Measurements from ENCODE around the gene RFX4.

DNA sequence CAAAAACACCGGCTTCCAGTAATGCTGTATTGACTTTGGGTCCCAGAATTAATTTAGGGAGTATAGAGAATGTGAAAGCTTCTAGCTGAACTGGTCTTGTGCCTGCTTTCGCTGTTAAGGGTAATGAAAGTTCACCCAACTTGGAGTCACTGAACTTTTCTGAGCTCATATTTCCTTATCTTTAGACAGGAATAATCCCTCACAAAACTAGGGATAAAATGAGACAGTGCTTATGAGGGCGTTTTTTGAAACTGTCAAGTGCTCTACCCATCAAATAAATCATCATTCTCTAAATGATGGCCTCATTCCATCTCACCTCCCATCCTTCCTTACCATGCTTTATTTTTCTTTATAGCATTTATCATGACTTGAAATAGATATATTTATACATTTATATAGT lies 74.7 kb downstream of the RFX4 start:
- no peak for TF ChIP-seq ESRRA (IDR thresholded peaks at IDR 0.05; ENCODE audit: borderline replicate concordance, low read length)
- TF ChIP-seq, protein P1, sequence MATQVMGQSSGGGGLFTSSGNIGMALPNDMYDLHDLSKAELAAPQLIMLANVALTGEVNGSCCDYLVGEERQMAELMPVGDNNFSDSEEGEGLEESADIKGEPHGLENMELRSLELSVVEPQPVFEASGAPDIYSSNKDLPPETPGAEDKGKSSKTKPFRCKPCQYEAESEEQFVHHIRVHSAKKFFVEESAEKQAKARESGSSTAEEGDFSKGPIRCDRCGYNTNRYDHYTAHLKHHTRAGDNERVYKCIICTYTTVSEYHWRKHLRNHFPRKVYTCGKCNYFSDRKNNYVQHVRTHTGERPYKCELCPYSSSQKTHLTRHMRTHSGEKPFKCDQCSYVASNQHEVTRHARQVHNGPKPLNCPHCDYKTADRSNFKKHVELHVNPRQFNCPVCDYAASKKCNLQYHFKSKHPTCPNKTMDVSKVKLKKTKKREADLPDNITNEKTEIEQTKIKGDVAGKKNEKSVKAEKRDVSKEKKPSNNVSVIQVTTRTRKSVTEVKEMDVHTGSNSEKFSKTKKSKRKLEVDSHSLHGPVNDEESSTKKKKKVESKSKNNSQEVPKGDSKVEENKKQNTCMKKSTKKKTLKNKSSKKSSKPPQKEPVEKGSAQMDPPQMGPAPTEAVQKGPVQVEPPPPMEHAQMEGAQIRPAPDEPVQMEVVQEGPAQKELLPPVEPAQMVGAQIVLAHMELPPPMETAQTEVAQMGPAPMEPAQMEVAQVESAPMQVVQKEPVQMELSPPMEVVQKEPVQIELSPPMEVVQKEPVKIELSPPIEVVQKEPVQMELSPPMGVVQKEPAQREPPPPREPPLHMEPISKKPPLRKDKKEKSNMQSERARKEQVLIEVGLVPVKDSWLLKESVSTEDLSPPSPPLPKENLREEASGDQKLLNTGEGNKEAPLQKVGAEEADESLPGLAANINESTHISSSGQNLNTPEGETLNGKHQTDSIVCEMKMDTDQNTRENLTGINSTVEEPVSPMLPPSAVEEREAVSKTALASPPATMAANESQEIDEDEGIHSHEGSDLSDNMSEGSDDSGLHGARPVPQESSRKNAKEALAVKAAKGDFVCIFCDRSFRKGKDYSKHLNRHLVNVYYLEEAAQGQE (IDR thresholded peaks at IDR 0.05) = no peak
- TF ChIP-seq, protein P2, sequence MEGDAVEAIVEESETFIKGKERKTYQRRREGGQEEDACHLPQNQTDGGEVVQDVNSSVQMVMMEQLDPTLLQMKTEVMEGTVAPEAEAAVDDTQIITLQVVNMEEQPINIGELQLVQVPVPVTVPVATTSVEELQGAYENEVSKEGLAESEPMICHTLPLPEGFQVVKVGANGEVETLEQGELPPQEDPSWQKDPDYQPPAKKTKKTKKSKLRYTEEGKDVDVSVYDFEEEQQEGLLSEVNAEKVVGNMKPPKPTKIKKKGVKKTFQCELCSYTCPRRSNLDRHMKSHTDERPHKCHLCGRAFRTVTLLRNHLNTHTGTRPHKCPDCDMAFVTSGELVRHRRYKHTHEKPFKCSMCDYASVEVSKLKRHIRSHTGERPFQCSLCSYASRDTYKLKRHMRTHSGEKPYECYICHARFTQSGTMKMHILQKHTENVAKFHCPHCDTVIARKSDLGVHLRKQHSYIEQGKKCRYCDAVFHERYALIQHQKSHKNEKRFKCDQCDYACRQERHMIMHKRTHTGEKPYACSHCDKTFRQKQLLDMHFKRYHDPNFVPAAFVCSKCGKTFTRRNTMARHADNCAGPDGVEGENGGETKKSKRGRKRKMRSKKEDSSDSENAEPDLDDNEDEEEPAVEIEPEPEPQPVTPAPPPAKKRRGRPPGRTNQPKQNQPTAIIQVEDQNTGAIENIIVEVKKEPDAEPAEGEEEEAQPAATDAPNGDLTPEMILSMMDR (IDR thresholded peaks at IDR 0.05) = no peak
- TF ChIP-seq, protein P3, sequence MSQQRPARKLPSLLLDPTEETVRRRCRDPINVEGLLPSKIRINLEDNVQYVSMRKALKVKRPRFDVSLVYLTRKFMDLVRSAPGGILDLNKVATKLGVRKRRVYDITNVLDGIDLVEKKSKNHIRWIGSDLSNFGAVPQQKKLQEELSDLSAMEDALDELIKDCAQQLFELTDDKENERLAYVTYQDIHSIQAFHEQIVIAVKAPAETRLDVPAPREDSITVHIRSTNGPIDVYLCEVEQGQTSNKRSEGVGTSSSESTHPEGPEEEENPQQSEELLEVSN (IDR thresholded peaks at IDR 0.05; ENCODE audit: borderline replicate concordance, low read depth) = no peak
- no peak for TF ChIP-seq CBX8 (IDR thresholded peaks at IDR 0.05)

All from A549 (cell line).